SJSA1 (cell line): ENCODE measurements around the gene FAM98C. TPM values are rescaled to one million over a fixed set of nuclear protein-coding genes. Genes with fewer than 3 reads are reported as not detected.

Experiments used
- DNase-seq, 2 experiments: peaks; one replicate each; pipeline ENCODE4 v3.0.0-alpha.2; 2015 to 2020; ENCODE audit warnings: low spot score in 2 of 2, low read depth in 1 of 2
- H3K27ac ChIP-seq: fragments of 250-450 bp; sonication (Bioruptor Pico); 2 replicates; pipeline ENCODE4 v1.5.1; 2020; ENCODE audit warnings: mild to moderate bottlenecking, moderate library complexity
- H3K27me3 ChIP-seq: fragments of 250-450 bp; sonication (Bioruptor Pico); replicated peaks from 2 replicates; pipeline ENCODE4 v1.5.1; 2020; ENCODE audit warnings: mild to moderate bottlenecking, moderate library complexity
- H3K36me3 ChIP-seq: fragments of 250-450 bp; sonication (Bioruptor Pico); 2 replicates; pipeline ENCODE4 v1.5.1; 2020; ENCODE audit warnings: mild to moderate bottlenecking
- H3K4me1 ChIP-seq: fragments of 250-450 bp; sonication (Bioruptor Pico); replicated peaks from 2 replicates; pipeline ENCODE4 v1.6.1; 2021; ENCODE audit warnings: mild to moderate bottlenecking
- H3K4me3 ChIP-seq: fragments of 250-450 bp; sonication (Bioruptor Pico); 2 replicates; pipeline ENCODE4 v1.5.1; 2020; ENCODE audit warnings: mild to moderate bottlenecking
- H3K9me3 ChIP-seq: fragments of 250-450 bp; sonication (Bioruptor Pico); replicated peaks from 2 replicates; pipeline ENCODE4 v1.5.1; 2020; ENCODE audit warnings: mild to moderate bottlenecking
- total RNA-seq: library from RNA; depleted of rRNA; stranded (reverse); fragments of >200 nt; shearing (Covaris generic); gene quantifications from 2 replicates; pipeline ENCODE4 v1.2.3, GENCODE V29; 2014

The FAM98C gene
- total RNA-seq, 1 experiment from 2014 or later, result 22.9 TPM

GRCh38 chr19:38430931-38431330, 28.0 kb downstream of the FAM98C start:
- no peaks in the 10 kb centered on the region for H3K36me3 ChIP-seq
- peaks cover 39% of the 10 kb centered on the region for H3K27me3 ChIP-seq
- no peaks in the 10 kb centered on the region for H3K9me3 ChIP-seq
- no peak overlapping the region for H3K27ac ChIP-seq
- H3K4me1 ChIP-seq, result no peaks in the 10 kb centered on the region
- no peak for DNase-seq
- H3K4me3 ChIP-seq, result no peak overlapping the region

- no peak within 1 kb of the TSS for H3K27ac ChIP-seq
- peaks cover 33% of the 10 kb centered on the region for H3K27me3 ChIP-seq
- H3K4me1 ChIP-seq, result no peaks in the 10 kb centered on the region
- H3K36me3 ChIP-seq, result no peaks in the 10 kb centered on the region
- no peaks in the 10 kb centered on the region for H3K9me3 ChIP-seq
- no peak within 1 kb of the TSS for H3K4me3 ChIP-seq
- DNase-seq, result no peak
Measured at GRCh38 chr19:38433268-38433733, 30.4 kb downstream of the FAM98C start, which contains the start of gene RYR1. RYR1 (plus strand) TSS chr19:38433691; CDS start chr19:38433830, 139 bp downstream.

- Histone ChIP-seq H3K27ac (no peak overlapping the region), H3K4me3 (no peak overlapping the region), H3K36me3 (no peaks in the 10 kb centered on the region), H3K27me3 (peaks cover 25% of the 10 kb centered on the region), H3K9me3 (no peaks in the 10 kb centered on the region), H3K4me1 (no peaks in the 10 kb centered on the region)
- no peak for DNase-seq
Measured at GRCh38 chr19:38434549-38435051, 31.7 kb downstream of the FAM98C start.

GRCh38 chr19:38437295-38437694, 34.4 kb downstream of the FAM98C start:
- H3K9me3 ChIP-seq, result no peaks in the 10 kb centered on the region
- H3K27me3 ChIP-seq, result peaks cover 15% of the 10 kb centered on the region
- H3K27ac ChIP-seq, result no peak overlapping the region
- no peak for DNase-seq
- H3K4me1 ChIP-seq, result no peaks in the 10 kb centered on the region
- H3K36me3 ChIP-seq, result no peaks in the 10 kb centered on the region
- H3K4me3 ChIP-seq, result no peak overlapping the region

- Histone ChIP-seq H3K4me1 (no peaks in the 10 kb centered on the region), H3K36me3 (no peaks in the 10 kb centered on the region), H3K9me3 (no peaks in the 10 kb centered on the region), H3K27ac (no peak overlapping the region), H3K4me3 (no peak overlapping the region), H3K27me3 (peaks cover 15% of the 10 kb centered on the region)
- DNase-seq, result no peak
Measured at GRCh38 chr19:38437917-38438316, 35.0 kb downstream of the FAM98C start.

GRCh38 chr19:38440592-38440991, 37.7 kb downstream of the FAM98C start:
- peaks cover 7% of the 10 kb centered on the region; the same call in 1 of the 2 replicates for H3K27me3 ChIP-seq
- no peak overlapping the region for H3K27ac ChIP-seq
- no peaks in the 10 kb centered on the region for H3K4me1 ChIP-seq
- DNase-seq, result no peak
- H3K4me3 ChIP-seq, result no peak overlapping the region
- H3K9me3 ChIP-seq, result no peaks in the 10 kb centered on the region
- H3K36me3 ChIP-seq, result no peaks in the 10 kb centered on the region

- Histone ChIP-seq H3K27ac (no peak overlapping the region), H3K4me3 (no peak overlapping the region), H3K27me3 (peaks cover 7% of the 10 kb centered on the region; the same call in 1 of the 2 replicates), H3K36me3 (no peaks in the 10 kb centered on the region), H3K9me3 (no peaks in the 10 kb centered on the region), H3K4me1 (no peaks in the 10 kb centered on the region)
- no peak for DNase-seq
Measured at GRCh38 chr19:38441657-38442348, 38.9 kb downstream of the FAM98C start.

GRCh38 chr19:38442736-38443135, 39.8 kb downstream of the FAM98C start:
- H3K9me3 ChIP-seq, result no peaks in the 10 kb centered on the region
- peaks cover 7% of the 10 kb centered on the region; the same call in 1 of the 2 replicates for H3K27me3 ChIP-seq
- no peak overlapping the region for H3K27ac ChIP-seq
- no peak for DNase-seq
- no peaks in the 10 kb centered on the region for H3K36me3 ChIP-seq
- no peak overlapping the region for H3K4me3 ChIP-seq
- no peaks in the 10 kb centered on the region for H3K4me1 ChIP-seq

GRCh38 chr19:38443458-38443999, 40.6 kb downstream of the FAM98C start:
- H3K9me3 ChIP-seq, result no peaks in the 10 kb centered on the region
- no peak overlapping the region for H3K27ac ChIP-seq
- peaks cover 7% of the 10 kb centered on the region; the same call in 1 of the 2 replicates for H3K27me3 ChIP-seq
- H3K36me3 ChIP-seq, result no peaks in the 10 kb centered on the region
- no peak overlapping the region for H3K4me3 ChIP-seq
- no peaks in the 10 kb centered on the region for H3K4me1 ChIP-seq
- DNase-seq, result no peak

- DNase-seq, result no peak
- no peak overlapping the region for H3K4me3 ChIP-seq
- no peaks in the 10 kb centered on the region for H3K36me3 ChIP-seq
- no peaks in the 10 kb centered on the region for H3K4me1 ChIP-seq
- no peak overlapping the region for H3K27ac ChIP-seq
- peaks cover 7% of the 10 kb centered on the region; the same call in 1 of the 2 replicates for H3K27me3 ChIP-seq
- no peaks in the 10 kb centered on the region for H3K9me3 ChIP-seq
Measured at GRCh38 chr19:38444026-38444425, 41.1 kb downstream of the FAM98C start.

- no peak overlapping the region for H3K4me3 ChIP-seq
- no peaks in the 10 kb centered on the region for H3K9me3 ChIP-seq
- peaks cover 7% of the 10 kb centered on the region; the same call in 1 of the 2 replicates for H3K27me3 ChIP-seq
- H3K36me3 ChIP-seq, result no peaks in the 10 kb centered on the region
- H3K27ac ChIP-seq, result no peak overlapping the region
- no peaks in the 10 kb centered on the region for H3K4me1 ChIP-seq
- no peak for DNase-seq
Measured at GRCh38 chr19:38445362-38445761, 42.5 kb downstream of the FAM98C start.

GRCh38 chr19:38448225-38448624, 45.3 kb downstream of the FAM98C start:
- Histone ChIP-seq H3K27ac (no peak overlapping the region), H3K4me3 (no peak overlapping the region), H3K36me3 (no peaks in the 10 kb centered on the region), H3K27me3 (peaks cover 6% of the 10 kb centered on the region; the same call in 1 of the 2 replicates), H3K4me1 (no peaks in the 10 kb centered on the region), H3K9me3 (no peaks in the 10 kb centered on the region)
- DNase-seq, result no peak

GRCh38 chr19:38449518-38449917, 46.6 kb downstream of the FAM98C start:
- Histone ChIP-seq H3K27ac (no peak overlapping the region), H3K27me3 (no peaks in the 10 kb centered on the region), H3K4me3 (no peak overlapping the region), H3K4me1 (no peaks in the 10 kb centered on the region), H3K36me3 (no peaks in the 10 kb centered on the region), H3K9me3 (no peaks in the 10 kb centered on the region)
- no peak for DNase-seq

GRCh38 chr19:38451036-38451435, 48.1 kb downstream of the FAM98C start:
- Histone ChIP-seq H3K4me1 (no peaks in the 10 kb centered on the region), H3K36me3 (no peaks in the 10 kb centered on the region), H3K4me3 (no peak overlapping the region), H3K9me3 (no peaks in the 10 kb centered on the region), H3K27ac (no peak overlapping the region), H3K27me3 (no peaks in the 10 kb centered on the region)
- no peak for DNase-seq
